Lower leg skin (tissue), 3 donors: ENCODE results near the gene ZFP69.

ENCODE experiments used
- POLR2A ChIP-seq, 2 donors: fragments of 450-650 bp; IDR thresholded peaks; one replicate each; pipeline ENCODE4 v1.6.1; 2016 to 2017; ENCODE audit warnings: antibody characterized with exemption in 2 of 2, mild to moderate bottlenecking in 1 of 2, moderate library complexity in 1 of 2
- TF ChIP-seq, protein P1 (sequence below), 3 donors: fragments of 450-650 bp; IDR thresholded peaks; one replicate each; pipeline ENCODE4 v1.5.1; 2016; ENCODE audit warnings: antibody characterized with exemption in 3 of 3, mild to moderate bottlenecking in 3 of 3, moderate library complexity in 2 of 3

DNA sequence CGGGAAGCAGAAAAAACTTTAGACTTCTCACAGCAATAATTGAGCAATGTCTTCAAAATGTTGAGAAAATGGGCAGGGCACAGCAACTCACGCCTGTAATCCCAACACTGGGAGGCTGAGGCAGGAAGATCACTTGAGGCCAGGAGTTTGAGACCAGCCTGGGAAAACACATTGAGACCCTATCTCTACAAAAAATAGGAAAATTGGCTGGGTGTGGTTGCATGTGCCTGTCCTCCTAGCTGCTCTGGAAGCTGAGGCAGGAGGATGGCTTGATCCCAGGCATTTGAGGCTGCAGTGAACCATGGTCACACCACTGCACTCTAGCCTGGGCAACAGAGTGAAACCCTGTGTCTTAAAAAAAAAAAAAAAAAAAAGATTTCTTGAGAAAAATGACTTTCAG lies 7.8 kb upstream of the ZFP69 start:
- no peak for TF ChIP-seq POLR2A (IDR thresholded peaks at IDR 0.05)
- TF ChIP-seq, protein P1, sequence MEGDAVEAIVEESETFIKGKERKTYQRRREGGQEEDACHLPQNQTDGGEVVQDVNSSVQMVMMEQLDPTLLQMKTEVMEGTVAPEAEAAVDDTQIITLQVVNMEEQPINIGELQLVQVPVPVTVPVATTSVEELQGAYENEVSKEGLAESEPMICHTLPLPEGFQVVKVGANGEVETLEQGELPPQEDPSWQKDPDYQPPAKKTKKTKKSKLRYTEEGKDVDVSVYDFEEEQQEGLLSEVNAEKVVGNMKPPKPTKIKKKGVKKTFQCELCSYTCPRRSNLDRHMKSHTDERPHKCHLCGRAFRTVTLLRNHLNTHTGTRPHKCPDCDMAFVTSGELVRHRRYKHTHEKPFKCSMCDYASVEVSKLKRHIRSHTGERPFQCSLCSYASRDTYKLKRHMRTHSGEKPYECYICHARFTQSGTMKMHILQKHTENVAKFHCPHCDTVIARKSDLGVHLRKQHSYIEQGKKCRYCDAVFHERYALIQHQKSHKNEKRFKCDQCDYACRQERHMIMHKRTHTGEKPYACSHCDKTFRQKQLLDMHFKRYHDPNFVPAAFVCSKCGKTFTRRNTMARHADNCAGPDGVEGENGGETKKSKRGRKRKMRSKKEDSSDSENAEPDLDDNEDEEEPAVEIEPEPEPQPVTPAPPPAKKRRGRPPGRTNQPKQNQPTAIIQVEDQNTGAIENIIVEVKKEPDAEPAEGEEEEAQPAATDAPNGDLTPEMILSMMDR (IDR thresholded peaks at IDR 0.05): no peak
